Frontal cortex (tissue), 4 donors: ENCODE measurements around the gene EEF1A1. TPM values are rescaled to one million over a fixed set of nuclear protein-coding genes. Genes with fewer than 3 reads are reported as not detected.
"Not testable (repeated sequence)": the region's sequence is repeated elsewhere in the genome, so short reads cannot be mapped to it uniquely, and the experiment has no call there.

Experiments
- DNase-seq, 2 donors: peaks; one replicate each; pipeline ENCODE4 v3.0.0; 2012; ENCODE audit warnings: low spot score in 2 of 2
- FAIRE-seq: peaks from 2 replicates; lab custom pipeline; 2012; peaks lifted over from hg19 to GRCh38; lab: Jason Lieb, UNC
- total RNA-seq: library from RNA; depleted of rRNA; stranded (reverse); fragments of >200 nt; gene quantifications from one replicate; pipeline ENCODE4 v1.2.3, GENCODE V29; 2014
- donor health status: control.
- donor health status: control.
- donor health status: control.

Gene EEF1A1
- total RNA-seq, 1 donor from 2014 or later, result 20,614 TPM

- not testable (repeated sequence) for DNase-seq, FAIRE-seq
Measured at GRCh38 chr6:73542481-73542880, 21.6 kb upstream of the EEF1A1 start.

- FAIRE-seq (no peak), DNase-seq (no peak)
Measured at GRCh38 chr6:73538116-73538779, 17.4 kb upstream of the EEF1A1 start.

GRCh38 chr6:73537677-73538076 is 16.8 kb upstream of the EEF1A1 start:
- no peak for FAIRE-seq

GRCh38 chr6:73534628-73535027 is 13.8 kb upstream of the EEF1A1 start:
- DNase-seq (no peak), FAIRE-seq (no peak)

More at GRCh38 chr6:73537677-73538076, 16.8 kb upstream of the EEF1A1 start:
- DNase-seq, result no peak

GRCh38 chr6:73532293-73532692 is 11.5 kb upstream of the EEF1A1 start:
- DNase-seq, result no peak
- FAIRE-seq, result no peak

GRCh38 chr6:73528897-73529296 is 8.1 kb upstream of the EEF1A1 start:
- FAIRE-seq (no peak), DNase-seq (no peak)

GRCh38 chr6:73525546-73526330 is 4.9 kb upstream of the EEF1A1 start:
- no peak for FAIRE-seq
- DNase-seq, result no peak

GRCh38 chr6:73523434-73524123 is 2.7 kb upstream of the EEF1A1 start:
- no peak for FAIRE-seq
- no peak for DNase-seq

- peak; percentile 49 to 60 for DNase-seq
Measured at GRCh38 chr6:73521351-73521985, 636 bp upstream of the EEF1A1 start.

GRCh38 chr6:73519926-73520687 is 725 bp downstream of the EEF1A1 start:
- no peak for FAIRE-seq

More at GRCh38 chr6:73521351-73521985, 636 bp upstream of the EEF1A1 start:
- FAIRE-seq, result no peak

GRCh38 chr6:73518982-73519881 is 1.6 kb downstream of the EEF1A1 start:
- not testable (repeated sequence) for FAIRE-seq, DNase-seq

More at GRCh38 chr6:73519926-73520687, 725 bp downstream of the EEF1A1 start:
- DNase-seq, result peak; percentile 46

GRCh38 chr6:73518100-73518981 is 2.5 kb downstream of the EEF1A1 start:
- not testable (repeated sequence) for DNase-seq, FAIRE-seq

- DNase-seq (no peak), FAIRE-seq (no peak)
Measured at GRCh38 chr6:73516514-73517489, 4.0 kb downstream of the EEF1A1 start.

GRCh38 chr6:73515204-73515655 is 5.6 kb downstream of the EEF1A1 start:
- no peak for FAIRE-seq
- no peak for DNase-seq

- FAIRE-seq (no peak), DNase-seq (no peak)
Measured at GRCh38 chr6:73514746-73515110, 6.1 kb downstream of the EEF1A1 start.

GRCh38 chr6:73513496-73513854 is 7.4 kb downstream of the EEF1A1 start:
- no peak for DNase-seq
- no peak for FAIRE-seq
